ENCODE measurements around the gene HDAC10.

GRCh38 chr22:50227579-50228215 is 23.4 kb downstream of the HDAC10 start:
- TF ChIP-seq POLR2A (IDR thresholded peaks at IDR 0.05): no peak
- no peak for TF ChIP-seq CTCF (IDR thresholded peaks at IDR 0.05)
